NCI-H1417 (cell line): ENCODE data around the gene WDR45B.
"Not testable (repeated sequence)": the region's sequence is repeated elsewhere in the genome, so short reads cannot be mapped to it uniquely, and the experiment has no call there.

Source experiments
- DNase-seq, 3 experiments: peaks; one replicate each; lab custom pipeline; 2025; lab: John Stamatoyannopoulos, UW

The WDR45B gene

GRCh38 chr17:82657926-82658325, 9.7 kb upstream of the WDR45B start:
- DNase-seq = no peak

- no peak for DNase-seq
Measured at GRCh38 chr17:82656266-82656665, 8.0 kb upstream of the WDR45B start.

DNA sequence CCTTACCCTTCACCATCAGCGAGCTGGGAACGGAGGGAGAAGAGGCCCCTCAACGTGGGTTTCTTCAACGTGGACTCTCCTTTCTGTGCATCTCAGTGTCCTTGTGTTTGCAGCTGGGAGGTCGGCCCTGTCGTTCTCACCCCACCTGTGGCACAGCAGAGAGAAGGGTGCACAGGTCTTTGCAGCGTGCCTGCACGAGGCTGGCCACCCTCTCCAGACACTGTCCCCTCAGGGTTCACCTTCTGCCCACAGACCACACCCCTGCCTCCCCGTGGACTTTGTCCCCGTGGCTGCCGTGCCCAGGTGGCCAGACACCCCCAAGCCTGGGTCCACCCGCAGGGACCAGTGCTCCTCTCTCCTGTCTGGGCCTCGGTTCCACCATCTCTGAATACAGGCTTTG, 7.3 kb upstream of the WDR45B start:
- DNase-seq = no peak

GRCh38 chr17:82655038-82655479, 6.8 kb upstream of the WDR45B start:
- DNase-seq = no peak

DNA sequence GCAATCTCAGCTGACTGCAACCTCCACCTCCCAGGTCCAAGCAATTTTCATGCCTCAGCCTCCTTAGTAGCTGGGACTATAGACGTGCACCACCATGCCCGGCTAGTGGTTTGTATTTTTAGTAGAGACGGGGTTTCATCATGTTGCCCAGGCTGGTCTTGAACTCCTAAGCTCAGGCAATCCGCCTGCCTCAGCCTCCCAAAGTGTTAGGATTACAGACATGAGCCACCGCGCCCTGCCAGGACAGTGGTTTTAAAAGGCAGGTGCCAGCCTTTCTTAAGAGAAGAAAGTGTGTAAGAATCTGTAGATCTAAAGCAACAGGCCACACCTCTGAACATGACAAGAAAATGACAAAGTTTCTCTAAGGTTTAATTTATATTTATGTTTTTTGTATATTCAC, 6.4 kb upstream of the WDR45B start:
- DNase-seq = not testable (repeated sequence)

DNA sequence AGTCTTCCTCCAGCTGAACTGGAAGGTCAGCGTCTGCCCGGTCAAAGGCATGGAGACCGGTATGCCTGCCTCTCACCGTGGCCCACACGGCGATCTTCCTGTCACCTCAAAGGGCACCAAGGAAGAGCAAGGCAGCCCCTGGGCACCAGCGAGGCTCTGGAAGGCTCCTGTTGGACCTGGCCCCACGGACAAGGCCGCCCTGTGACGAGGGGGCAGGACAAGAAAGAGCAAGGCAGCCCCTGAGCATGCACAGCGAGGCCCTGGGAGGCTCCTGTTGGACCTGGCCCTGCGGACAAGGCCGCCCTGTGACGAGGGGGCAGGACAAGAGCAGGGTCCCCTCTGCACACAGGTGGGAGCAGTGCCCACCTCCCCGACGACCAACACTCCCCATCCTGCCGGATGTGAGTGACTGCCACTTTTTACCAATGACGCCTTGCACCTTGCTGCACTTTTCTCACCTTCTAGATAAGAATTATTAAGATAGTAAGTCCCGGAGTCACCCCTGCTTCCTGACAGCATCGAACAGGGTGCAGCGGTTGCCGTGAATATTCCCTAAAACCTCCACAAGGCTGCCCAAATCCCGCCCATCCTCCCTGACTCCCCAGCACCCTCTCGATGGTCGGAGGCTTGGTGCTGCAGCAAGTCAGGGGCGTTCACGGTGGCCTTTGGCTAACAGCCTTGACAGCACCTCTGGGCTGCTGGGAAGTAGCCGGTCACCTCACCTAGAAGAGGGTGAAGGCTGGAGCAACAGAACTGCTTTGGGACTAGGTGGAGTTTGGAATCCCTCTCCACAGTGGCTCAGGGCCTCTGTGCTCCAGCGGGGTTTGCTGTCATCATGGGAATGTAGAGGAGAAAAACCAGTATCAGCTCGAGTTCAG, 5.6 kb upstream of the WDR45B start:
- DNase-seq = no peak

GRCh38 chr17:82650723-82651122, 2.5 kb upstream of the WDR45B start:
- DNase-seq = no peak

DNA sequence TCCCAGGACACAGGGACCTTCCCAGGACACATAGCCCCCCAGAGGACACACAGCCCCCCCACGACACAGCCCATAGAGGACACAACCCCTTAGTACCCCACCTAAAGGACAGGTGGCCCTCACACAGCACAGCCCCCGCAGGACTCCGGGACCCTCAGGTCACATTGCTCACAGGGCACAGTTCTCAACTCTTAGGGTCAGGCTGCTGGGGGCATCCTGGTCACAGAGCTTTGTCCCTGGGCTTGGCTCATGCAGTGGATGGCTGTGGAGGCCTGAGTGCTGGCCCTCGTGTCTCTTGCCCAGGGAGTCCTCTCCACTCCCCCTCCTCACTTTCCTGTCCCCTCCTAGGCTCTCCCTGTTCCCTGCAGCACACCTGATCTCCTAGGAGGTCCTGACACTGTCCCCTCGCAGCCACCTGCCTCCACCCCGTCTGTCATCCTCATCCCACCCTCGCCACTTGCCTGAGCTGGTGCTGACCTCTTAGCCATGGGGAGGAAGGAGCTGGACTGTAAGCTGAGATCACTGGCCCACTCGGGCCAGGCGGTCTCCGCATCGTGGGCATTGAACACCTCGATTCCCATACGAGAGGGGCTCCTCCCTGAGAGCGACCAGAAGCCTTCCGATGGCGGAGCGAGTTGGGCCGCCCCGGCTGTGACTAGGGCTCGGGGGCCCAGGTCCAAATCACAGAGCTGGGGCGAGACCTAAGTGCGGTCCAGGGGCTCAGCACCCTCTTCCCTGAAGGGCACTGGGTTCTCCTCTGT, 1.4 kb upstream of the WDR45B start:
- DNase-seq = peak in 1 of 3 experiments; percentile 27

DNA sequence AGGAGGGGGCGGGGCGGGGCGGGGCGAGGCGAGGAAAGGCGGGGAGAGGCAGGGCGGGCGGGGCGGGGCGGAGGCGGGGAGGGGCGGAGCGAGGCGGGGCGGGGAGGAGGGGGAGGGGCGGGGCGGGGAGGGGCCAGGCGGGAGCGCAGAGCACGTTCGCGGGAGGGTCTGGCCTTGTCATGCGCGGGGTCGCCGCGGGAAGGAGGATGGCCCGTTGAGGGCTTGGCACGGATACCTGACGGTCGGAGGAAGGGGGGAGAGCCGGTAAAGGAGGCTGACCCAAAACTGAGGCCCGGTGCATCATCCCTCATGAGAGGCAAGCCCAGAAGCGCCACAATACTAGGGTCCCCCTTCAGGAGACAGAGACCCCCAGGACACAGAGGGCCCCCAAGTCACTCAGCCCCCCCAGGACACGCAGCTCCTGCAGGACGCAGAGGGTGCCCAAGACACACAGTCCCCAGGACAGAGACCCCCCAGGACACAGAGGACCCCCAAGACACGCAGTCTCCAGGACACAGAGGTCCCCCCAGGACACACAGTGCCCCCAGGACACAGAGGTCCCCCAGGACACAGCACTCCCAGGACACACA, 593 bp upstream of the WDR45B start:
- peak; percentile 20 to 67 (median 30) for DNase-seq

- peak in 2 of 3 experiments; percentile 40 to 58 for DNase-seq
Measured at GRCh38 chr17:82647593-82648164, 565 bp downstream of the WDR45B start.

GRCh38 chr17:82645516-82645915, 2.7 kb downstream of the WDR45B start:
- no peak for DNase-seq

GRCh38 chr17:82644148-82644547, 4.1 kb downstream of the WDR45B start:
- no peak for DNase-seq

GRCh38 chr17:82642022-82642421, 6.2 kb downstream of the WDR45B start:
- DNase-seq = no peak

- no peak for DNase-seq
Measured at GRCh38 chr17:82640036-82640435, 8.2 kb downstream of the WDR45B start.

DNA sequence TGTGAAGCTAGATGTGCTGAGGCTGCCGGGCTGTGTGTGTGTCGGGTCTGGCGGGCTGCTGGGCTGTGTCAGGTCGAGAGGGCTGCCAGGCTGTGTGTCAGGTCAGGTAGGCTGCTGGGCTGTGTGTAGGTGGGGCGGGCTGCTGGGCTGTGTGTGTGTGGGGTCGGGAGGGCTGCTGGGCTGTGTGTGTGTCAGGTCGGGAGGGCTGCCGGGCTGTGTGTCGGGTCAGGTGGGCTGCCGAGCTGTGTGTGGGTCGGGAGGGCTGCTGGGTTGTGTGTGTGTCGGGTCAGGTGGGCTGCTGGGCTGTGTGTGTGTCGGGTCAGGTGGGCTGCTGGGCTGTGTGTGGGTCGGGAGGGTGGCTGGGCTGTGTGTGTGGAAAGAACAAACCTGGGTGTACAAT, 8.6 kb downstream of the WDR45B start:
- no peak for DNase-seq

DNA sequence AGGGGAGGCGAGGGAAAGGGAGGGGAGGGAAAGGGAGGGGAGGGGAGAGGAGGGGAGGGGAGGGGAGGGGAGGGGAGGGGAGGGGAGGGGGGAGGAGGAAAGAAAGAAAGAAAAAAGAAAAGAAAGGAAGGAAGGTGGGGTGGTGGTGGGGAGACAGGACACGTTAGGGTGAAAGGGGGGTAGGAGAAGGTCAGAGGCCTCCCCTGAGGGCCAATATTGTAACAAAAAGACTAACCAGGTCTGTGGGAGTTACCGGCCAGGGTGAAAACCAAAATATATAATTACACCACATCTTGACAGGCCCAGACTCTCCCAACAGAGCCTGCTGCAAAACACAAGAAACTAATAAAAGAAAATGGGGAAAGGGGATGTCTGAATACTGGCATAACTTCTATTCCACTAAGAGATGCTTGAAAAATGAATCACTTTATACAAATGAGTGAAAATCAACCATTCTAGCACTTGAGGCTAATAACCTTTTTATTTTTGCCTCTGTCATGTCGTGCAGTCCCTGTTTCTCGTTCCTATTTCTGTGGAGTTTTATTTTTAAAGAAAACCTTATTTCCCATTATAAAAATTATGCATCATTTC, 10.0 kb downstream of the WDR45B start:
- DNase-seq = no peak

GRCh38 chr17:82636626-82637598, 11.3 kb downstream of the WDR45B start:
- peak in 1 of 3 experiments; percentile 19 for DNase-seq

DNA sequence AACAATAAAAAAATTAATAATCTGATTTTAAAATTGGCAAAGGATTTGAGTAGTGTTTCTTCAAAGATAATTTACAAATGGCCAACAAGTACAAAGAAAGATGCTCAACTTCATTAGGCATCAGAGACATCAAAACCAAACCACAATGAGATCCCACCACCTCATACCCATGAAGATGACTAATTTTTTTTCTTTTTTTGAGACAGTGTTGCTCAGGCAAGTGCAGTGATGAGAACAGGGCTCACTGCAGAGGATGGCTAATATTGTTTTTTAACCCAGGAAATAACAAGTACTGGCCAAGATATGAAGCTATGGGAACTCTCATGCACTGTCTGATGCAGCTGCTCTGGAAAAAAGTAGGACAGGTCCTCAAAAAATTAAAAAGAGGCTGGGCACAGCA, 14.9 kb downstream of the WDR45B start:
- DNase-seq = no peak

GRCh38 chr17:82632451-82632850, 15.8 kb downstream of the WDR45B start:
- DNase-seq = no peak

DNA sequence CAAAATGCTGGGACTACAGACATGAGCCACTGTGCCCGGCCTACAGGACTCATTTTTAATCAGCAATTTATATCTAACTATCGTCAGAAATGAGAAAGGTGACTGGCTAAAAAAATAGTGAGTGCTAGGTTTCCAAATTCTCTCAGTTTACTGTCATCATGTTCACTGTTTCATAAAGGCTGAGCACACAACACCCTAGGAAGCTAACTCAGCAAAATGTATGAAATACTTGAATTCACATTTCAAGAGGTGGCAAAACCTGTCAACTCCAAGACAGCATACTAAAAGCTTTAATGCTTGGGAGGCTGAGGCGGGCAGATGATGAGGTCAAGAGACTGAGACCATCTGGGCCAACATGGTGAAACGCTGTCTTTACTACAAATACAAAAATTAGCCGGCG, 16.7 kb downstream of the WDR45B start:
- no peak for DNase-seq

GRCh38 chr17:82630212-82630611, 18.0 kb downstream of the WDR45B start:
- DNase-seq = no peak
